ENCODE measurements around the gene ACOX2.

DNA sequence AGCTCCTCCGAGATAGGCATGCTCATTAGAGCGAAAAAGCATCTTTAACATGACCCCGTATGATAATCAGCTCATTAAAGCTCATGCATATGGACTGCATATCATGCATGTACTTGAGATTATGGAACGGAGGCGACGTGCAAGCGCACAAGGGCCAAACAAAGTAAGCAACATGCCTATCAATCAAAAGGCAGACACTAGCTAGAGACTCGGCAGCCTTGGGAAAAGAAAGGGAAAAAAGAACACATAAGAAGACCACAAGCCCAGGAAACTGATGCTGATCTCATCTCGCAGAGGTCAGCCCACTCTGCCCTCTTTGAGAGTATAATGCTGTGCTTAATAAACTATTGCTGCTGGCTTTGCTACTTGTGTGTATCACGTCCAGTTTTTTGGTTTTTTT is 2.6 kb upstream of the ACOX2 start:
- TF ChIP-seq EZH2 (IDR thresholded peaks at IDR 0.05; ENCODE audit: insufficient read depth, poor library complexity, severe bottlenecking), result no peak
- TF ChIP-seq EZH2phosphoT487 (IDR thresholded peaks at IDR 0.05; ENCODE audit: insufficient read depth, low read depth), result no peak
